GM12878 (cell line): ENCODE data around the gene UQCRH. TPM values are rescaled to one million over a fixed set of nuclear protein-coding genes. Genes with fewer than 3 reads are reported as not detected.
A peak's percentile ranks its signal among the peaks of the same experiment; 100 is the strongest.

Experiments
- ATAC-seq: fragments of 200-7000 bp; cut with Tn5 transposase; 3 replicates; pipeline ENCODE4 v1.9.1; 2020; ENCODE audit warnings: mild to moderate bottlenecking, moderate library complexity
- BruUV-seq: library from RNA; stranded (reverse); fragments of 400-500 nt; replicated peaks from 2 replicates; lab custom pipeline; 2021; lab: Mats Ljungman, UMichigan
- CTCF ChIA-PET: fragments of 300-600 bp; sonication (Branson Sonifier 250); formaldehyde crosslinking; extraction: SDS; loops from one replicate; lab custom pipeline; 2021; ENCODE audit warnings: inconsistent platforms; lab: Yijun Ruan, JAX
- POLR2A ChIA-PET: fragments of 350-600 bp; formaldehyde crosslinking; extraction: SDS; loops from one replicate; lab custom pipeline; 2021; ENCODE audit warnings: inconsistent platforms; lab: Charles Lee
- RAD21 ChIA-PET: fragments of 300-600 bp; sonication (Branson Sonifier 250); formaldehyde crosslinking; loops from one replicate; lab custom pipeline; 2023; ENCODE audit warnings: antibody characterized with exemption; ENCODE audit not compliant: unreplicated experiment; lab: Charles Lee
- SMC1A ChIA-PET: fragments of 300-600 bp; sonication (Branson Sonifier 250); formaldehyde crosslinking; loops from one replicate; lab custom pipeline; 2023; ENCODE audit not compliant: unreplicated experiment, uncharacterized antibody; lab: Charles Lee
- DNase-seq: peaks from one replicate; pipeline ENCODE4 v3.0.0-alpha.2; 2011; ENCODE audit warnings: low read depth, low spot score
- FAIRE-seq: peaks from 3 replicates; lab custom pipeline; 2011; peaks lifted over from hg19 to GRCh38; lab: Jason Lieb, UNC
- H2AFZ ChIP-seq: 2 replicates; pipeline ENCODE4 v1.6.0; 2011; ENCODE audit warnings: low read depth, low read length, control low read depth; ENCODE audit not compliant: control insufficient read depth
- H3K27ac ChIP-seq: 2 replicates; pipeline ENCODE4 v1.5.1; 2011; ENCODE audit warnings: control low read depth; ENCODE audit not compliant: control insufficient read depth, insufficient read depth
- H3K27me3 ChIP-seq, 2 experiments: replicated peaks in 1 of 2; 2 replicates each; pipeline versions ENCODE4 v1.6.0 to v1.6.1; 2011; ENCODE audit warnings: low read length in 1 of 2; ENCODE audit not compliant: control insufficient read depth in 2 of 2, insufficient read depth in 2 of 2
- H3K36me3 ChIP-seq, 2 experiments: 2 replicates each; pipeline ENCODE4 v1.5.1; 2011; ENCODE audit warnings: low read length in 1 of 2; ENCODE audit not compliant: control insufficient read depth in 2 of 2, insufficient read depth in 2 of 2
- H3K4me1 ChIP-seq: 2 replicates; pipeline ENCODE4 v1.6.1; 2011; ENCODE audit warnings: mild to moderate bottlenecking, low read length, moderate library complexity, mixed read lengths; ENCODE audit not compliant: control insufficient read depth, insufficient read depth
- H3K4me2 ChIP-seq: 2 replicates; pipeline ENCODE4 v1.6.0; 2011; ENCODE audit warnings: control low read depth; ENCODE audit not compliant: control insufficient read depth, insufficient read depth
- H3K4me3 ChIP-seq: fragments of 200-600 bp; sonication (generic); 2 replicates; pipeline ENCODE4 v1.5.1; 2016
- H3K79me2 ChIP-seq: 2 replicates; pipeline ENCODE4 v1.6.0; 2011; ENCODE audit warnings: low read length; ENCODE audit not compliant: control insufficient read depth, insufficient read depth
- H3K9ac ChIP-seq: 2 replicates; pipeline ENCODE4 v1.8.0; 2011; ENCODE audit warnings: low read length, control low read depth, mixed read lengths; ENCODE audit not compliant: control insufficient read depth, insufficient read depth
- H3K9me3 ChIP-seq: replicated peaks from 3 replicates; pipeline ENCODE4 v1.5.1; 2011; ENCODE audit warnings: mild to moderate bottlenecking, low read length; ENCODE audit not compliant: control insufficient read depth, insufficient read depth
- H4K20me1 ChIP-seq: 2 replicates; pipeline ENCODE4 v1.6.0; 2011; ENCODE audit not compliant: control insufficient read depth, insufficient read depth
- CEBPB ChIP-seq, 2 experiments: fragments of 150-350 bp in 1 of 2; IDR thresholded peaks; 2 replicates each; pipeline ENCODE4 v1.6.1; 2012 to 2014; ENCODE audit warnings: low read depth in 2 of 2, low read length in 2 of 2, borderline replicate concordance in 1 of 2, inconsistent platforms in 1 of 2
- HDAC2 ChIP-seq: fragments of 200-600 bp; sonication (generic); IDR thresholded peaks from 2 replicates; pipeline ENCODE4 v1.6.1; 2017
- HDGF ChIP-seq: fragments of 450-650 bp; IDR thresholded peaks from 2 replicates; pipeline ENCODE4 v1.6.1; 2016; ENCODE audit warnings: antibody characterized with exemption
- MTA2 ChIP-seq: fragments of 450-650 bp; IDR thresholded peaks from 2 replicates; pipeline ENCODE4 v1.6.1; 2016; ENCODE audit warnings: low read depth, mild to moderate bottlenecking, moderate library complexity
- POLR2A ChIP-seq: IDR thresholded peaks from 2 replicates; pipeline ENCODE4 v1.6.1; 2011; ENCODE audit warnings: low read depth, mild to moderate bottlenecking, low read length
- POLR2AphosphoS2 ChIP-seq: IDR thresholded peaks from 2 replicates; pipeline ENCODE4 v1.6.1; 2011; ENCODE audit warnings: low read depth, mild to moderate bottlenecking, low read length, improper control_type of control experiment, moderate library complexity
- SUZ12 ChIP-seq: fragments of 200-600 bp; sonication (generic); IDR thresholded peaks from one replicate; pipeline ENCODE4 v1.6.1; 2018; ENCODE audit warnings: antibody characterized with exemption, mild to moderate bottlenecking; ENCODE audit not compliant: unreplicated experiment
- WGBS: methylation state at CpG from one replicate; pipeline ENCODE4 v1.1.6; 2016; ENCODE audit warnings: low lambda C conversion rate; ENCODE audit not compliant: insufficient replicate concordance, insufficient coverage; ENCODE audit errors: missing lambda C conversion rate; 5-methylcytosine and 5-hydroxymethylcytosine counted together
- in situ Hi-C: fragments of 300-500 bp; cut with MboI; formaldehyde crosslinking; loops from 9 replicates; pipeline ENCODE4 v1.14.3; 2018; ENCODE audit warnings: mixed read lengths
- intact Hi-C: fragments of 100-400 bp; cut with micrococcal nuclease; formaldehyde crosslinking; loops from one replicate; pipeline ENCODE4 v1.14.2; 2022; ENCODE audit not compliant: unreplicated experiment
- polyA plus RNA-seq, 11 experiments: library from polyadenylated mRNA; depleted of rRNA in 4 of 11; unstranded in 6 of 11; stranded (reverse) in 5 of 11; fragments of >200 nt; fragmentation: Nextera tagmentation in 4 of 11; fragmentation: Illumina TruSeq in 1 of 11; extraction: Ambion mirVana in 4 of 11; extraction: Trizol in 1 of 11; gene quantifications; 1 replicate in 1 of 11; 2 replicates in 10 of 11; pipeline versions ENCODE4 v1.2.1 to v1.2.3, GENCODE V29; 2011 to 2016; ENCODE audit warnings: inconsistent platforms in 2 of 11, missing spikeins in 2 of 11, low read depth in 1 of 11
- total RNA-seq, 4 experiments: library from RNA; depleted of rRNA in 3 of 4; stranded (reverse); fragments of >200 nt in 3 of 4; fragmentation: Illumina TruSeq in 1 of 4; extraction: Trizol in 1 of 4; gene quantifications; 2 replicates each; pipeline versions ENCODE4 v1.2.1 to v1.2.3, GENCODE V29; 2013 to 2021
- TF ChIP-seq, protein P1 (sequence below): fragments of 450-650 bp; IDR thresholded peaks from 2 replicates; pipeline ENCODE4 v1.6.1; 2017; ENCODE audit warnings: mild to moderate bottlenecking, moderate library complexity

The UQCRH gene
- total and polyA plus RNA-seq, 10 of the 15 experiments (the other 5 are each of a cell fraction or from before 2014, with no cell fraction given), result 363 to 1,782 (median 597) TPM

DNA sequence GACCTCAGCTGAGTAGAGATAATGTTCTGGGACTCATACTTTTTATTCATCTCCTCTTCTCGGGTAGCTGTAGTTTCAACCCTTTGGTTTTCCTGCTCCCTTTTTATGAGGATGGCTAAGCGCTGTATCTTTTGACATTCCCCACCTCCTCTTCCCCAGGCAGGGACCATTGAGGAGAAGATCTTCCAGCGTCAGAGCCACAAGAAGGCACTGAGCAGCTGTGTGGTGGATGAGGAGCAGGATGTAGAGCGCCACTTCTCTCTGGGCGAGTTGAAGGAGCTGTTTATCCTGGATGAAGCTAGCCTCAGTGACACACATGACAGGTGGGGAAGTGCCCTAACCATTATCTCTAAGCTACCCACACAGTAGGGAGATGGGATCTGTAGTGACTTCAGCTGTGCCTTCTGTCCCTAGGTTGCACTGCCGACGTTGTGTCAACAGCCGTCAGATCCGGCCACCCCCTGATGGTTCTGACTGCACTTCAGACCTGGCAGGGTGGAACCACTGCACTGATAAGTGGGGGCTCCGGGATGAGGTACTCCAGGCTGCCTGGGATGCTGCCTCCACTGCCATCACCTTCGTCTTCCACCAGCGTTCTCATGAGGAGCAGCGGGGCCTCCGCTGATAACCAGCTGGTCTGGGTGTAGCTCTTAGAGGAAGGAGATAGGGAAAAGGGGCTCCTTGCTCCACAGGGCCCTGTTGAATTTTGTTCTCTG lies 25.7 kb upstream of the UQCRH start (continued):
- TF ChIP-seq CEBPB (IDR thresholded peaks at IDR 0.05; ENCODE audit: borderline replicate concordance in 1 of 2, low read depth in 2 of 2, low read length in 2 of 2), result no peak
- TF ChIP-seq, protein P1, sequence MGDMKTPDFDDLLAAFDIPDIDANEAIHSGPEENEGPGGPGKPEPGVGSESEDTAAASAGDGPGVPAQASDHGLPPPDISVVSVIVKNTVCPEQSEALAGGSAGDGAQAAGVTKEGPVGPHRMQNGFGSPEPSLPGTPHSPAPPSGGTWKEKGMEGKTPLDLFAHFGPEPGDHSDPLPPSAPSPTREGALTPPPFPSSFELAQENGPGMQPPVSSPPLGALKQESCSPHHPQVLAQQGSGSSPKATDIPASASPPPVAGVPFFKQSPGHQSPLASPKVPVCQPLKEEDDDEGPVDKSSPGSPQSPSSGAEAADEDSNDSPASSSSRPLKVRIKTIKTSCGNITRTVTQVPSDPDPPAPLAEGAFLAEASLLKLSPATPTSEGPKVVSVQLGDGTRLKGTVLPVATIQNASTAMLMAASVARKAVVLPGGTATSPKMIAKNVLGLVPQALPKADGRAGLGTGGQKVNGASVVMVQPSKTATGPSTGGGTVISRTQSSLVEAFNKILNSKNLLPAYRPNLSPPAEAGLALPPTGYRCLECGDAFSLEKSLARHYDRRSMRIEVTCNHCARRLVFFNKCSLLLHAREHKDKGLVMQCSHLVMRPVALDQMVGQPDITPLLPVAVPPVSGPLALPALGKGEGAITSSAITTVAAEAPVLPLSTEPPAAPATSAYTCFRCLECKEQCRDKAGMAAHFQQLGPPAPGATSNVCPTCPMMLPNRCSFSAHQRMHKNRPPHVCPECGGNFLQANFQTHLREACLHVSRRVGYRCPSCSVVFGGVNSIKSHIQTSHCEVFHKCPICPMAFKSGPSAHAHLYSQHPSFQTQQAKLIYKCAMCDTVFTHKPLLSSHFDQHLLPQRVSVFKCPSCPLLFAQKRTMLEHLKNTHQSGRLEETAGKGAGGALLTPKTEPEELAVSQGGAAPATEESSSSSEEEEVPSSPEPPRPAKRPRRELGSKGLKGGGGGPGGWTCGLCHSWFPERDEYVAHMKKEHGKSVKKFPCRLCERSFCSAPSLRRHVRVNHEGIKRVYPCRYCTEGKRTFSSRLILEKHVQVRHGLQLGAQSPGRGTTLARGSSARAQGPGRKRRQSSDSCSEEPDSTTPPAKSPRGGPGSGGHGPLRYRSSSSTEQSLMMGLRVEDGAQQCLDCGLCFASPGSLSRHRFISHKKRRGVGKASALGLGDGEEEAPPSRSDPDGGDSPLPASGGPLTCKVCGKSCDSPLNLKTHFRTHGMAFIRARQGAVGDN, result no peak
- no peak for TF ChIP-seq HDGF
- no peak for TF ChIP-seq MTA2

DNA sequence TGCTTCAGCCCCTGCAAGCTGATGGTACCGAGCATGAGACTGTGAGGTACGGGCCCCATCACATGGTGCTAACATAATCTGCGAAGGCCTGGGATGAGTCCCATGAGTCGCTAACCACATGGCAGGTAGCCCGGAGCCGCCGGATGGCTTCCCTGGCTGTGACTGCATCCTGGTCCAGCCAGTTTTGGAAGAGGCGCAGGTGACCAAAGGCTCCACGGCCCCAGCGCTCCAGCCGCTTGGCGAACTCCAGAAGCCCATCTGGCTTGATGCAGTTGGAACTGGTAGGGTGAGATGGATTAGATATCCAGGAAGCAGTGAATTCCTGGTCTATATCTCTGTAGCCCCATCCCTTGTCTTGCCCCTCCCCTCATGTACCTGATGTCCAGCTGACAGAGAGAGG lies 24.7 kb upstream of the UQCRH start:
- FAIRE-seq, result no peak
- ChIA-PET RAD21 (no interaction called here), POLR2A (no interaction called here), SMC1A (no interaction called here), CTCF (no interaction called here)
- H3K27ac ChIP-seq, result no peak overlapping the region
- no peak overlapping the region for H3K4me3 ChIP-seq
- in situ Hi-C loops, result no loop called here
- BruUV-seq, result no TSS peak
- no peaks in the 10 kb centered on the region for H3K79me2 ChIP-seq
- H3K4me1 ChIP-seq, result no peaks in the 10 kb centered on the region
- intact Hi-C loops, result no loop called here
- no peak for ATAC-seq
- no peak overlapping the region for H3K4me2 ChIP-seq
- H2AFZ ChIP-seq, result no peak overlapping the region
- no peaks in the 10 kb centered on the region for H3K27me3 ChIP-seq
- H3K36me3 ChIP-seq, result peaks cover 33 to 53% of the 10 kb centered on the region in 2 experiments
- H4K20me1 ChIP-seq, result no peaks in the 10 kb centered on the region
- no peak overlapping the region for H3K9ac ChIP-seq
- TF ChIP-seq POLR2AphosphoS2, result 0 out of 2 replicates have a peak, but pooled peaks have one; percentile 50
- TF ChIP-seq HDAC2, result no peak
- peak; percentile 65 for TF ChIP-seq POLR2A
- TF ChIP-seq SUZ12, result no peak
- TF ChIP-seq, all 136 proteins: peak for 2
- 96% methylated on average over 12 of the region's 12 CpGs for WGBS
- no peak for DNase-seq
- no peaks in the 10 kb centered on the region for H3K9me3 ChIP-seq
